ENCODE measurements around the gene PPFIBP2.

Gene PPFIBP2

GRCh38 chr11:7671347-7672215 is 157.8 kb downstream of the PPFIBP2 start:
- FAIRE-seq = no peak

DNA sequence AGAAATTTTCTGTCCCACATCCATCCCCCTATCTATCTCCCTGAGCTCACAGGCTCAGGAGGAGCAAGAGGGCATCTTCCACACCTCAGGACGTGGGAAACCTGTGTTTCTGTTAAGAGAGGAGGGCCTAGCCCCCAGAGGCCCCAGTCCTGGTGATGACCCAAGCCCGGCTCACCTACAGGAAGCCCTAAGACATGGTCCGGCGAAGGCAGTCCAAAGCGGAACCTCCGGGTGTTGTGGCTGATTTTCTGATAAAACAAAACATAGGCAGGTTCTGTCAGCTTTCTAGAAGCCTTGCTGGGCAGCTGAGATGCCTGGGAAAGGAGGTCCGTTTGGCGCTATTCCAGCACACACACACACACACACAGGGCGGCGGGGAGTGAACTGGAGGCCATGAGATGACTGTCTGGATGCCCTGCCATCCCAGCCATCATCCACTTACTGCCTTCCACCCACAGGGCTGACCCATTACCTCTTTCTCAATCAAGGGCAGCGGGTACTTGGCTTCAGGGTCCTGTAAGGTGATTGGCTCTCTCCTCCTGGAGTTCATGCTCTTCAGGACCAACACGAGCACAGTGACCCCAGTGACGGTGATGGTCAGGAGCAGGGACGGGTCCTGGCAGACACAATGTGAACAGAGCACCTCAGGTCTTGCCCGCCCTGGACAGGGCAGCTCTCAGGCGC is 158.6 kb downstream of the PPFIBP2 start:
- no peak for FAIRE-seq

DNA sequence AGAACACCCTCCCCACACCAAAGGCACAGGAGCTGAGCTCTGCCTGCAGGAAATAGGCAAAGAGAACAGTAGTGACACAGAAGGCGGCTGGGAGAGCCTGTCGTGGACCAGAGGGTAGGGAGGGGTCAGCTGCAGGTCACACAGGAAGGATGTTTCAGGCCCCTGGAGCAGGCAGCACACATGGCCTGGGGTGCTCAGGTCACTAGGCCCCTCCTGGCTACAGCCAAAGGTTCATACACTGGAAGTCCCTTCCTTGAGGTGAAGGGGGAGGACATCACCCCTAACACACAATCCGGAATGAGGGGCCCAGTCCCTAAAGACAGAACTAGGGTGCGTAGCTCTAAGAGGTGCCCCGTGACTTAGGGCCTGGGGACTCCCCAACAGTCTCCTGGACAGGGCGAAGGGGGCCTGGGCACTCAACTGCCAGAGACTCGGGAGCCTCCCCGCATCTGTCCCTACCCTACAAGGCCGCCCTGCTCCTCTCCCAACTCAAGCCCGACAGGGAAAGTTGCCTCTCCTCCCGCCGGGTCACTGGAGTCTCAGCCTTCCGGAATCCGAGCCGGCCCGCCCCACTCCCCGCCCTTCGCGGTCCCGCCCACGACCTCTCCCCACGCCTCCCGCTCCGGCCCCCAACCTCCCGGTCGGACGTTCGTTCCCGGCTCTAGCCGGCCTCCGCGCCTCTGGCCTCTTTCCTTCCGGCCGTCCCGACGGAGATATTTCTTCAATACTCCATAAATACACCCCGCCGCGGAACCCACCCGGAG is 159.3 kb downstream of the PPFIBP2 start, which contains the start of gene CYB5R2:
Gene CYB5R2, minus strand, starts transcription at position 541 of the 764 bp plus-strand sequence. CDS start 675 bp downstream, outside the sequence.
- FAIRE-seq = no peak

GRCh38 chr11:7673724-7674434 is 160.1 kb downstream of the PPFIBP2 start:
- FAIRE-seq = no peak

- FAIRE-seq = no peak
Measured at GRCh38 chr11:7675631-7676030, 161.8 kb downstream of the PPFIBP2 start.

GRCh38 chr11:7677071-7677470 is 163.3 kb downstream of the PPFIBP2 start:
- no peak for FAIRE-seq

DNA sequence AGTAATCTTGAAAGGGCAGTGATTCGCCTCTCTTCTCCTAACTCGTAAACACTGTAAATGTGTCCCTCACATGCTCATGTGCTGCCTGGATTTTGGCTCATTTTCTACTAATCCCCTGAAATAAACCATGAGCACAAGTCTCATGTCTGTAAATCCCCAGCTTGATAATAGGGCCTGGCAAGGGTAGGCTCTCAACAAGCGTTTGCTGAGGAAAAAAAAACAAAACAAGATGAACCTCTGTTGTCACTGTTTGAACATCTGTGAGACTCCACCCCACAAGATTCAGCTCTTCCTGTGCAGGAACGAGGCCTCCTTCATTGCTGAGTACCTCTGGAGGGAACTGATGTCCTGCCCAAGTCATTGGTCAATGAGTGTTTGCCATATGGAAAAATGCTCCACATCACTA is 164.0 kb downstream of the PPFIBP2 start:
- no peak for FAIRE-seq

DNA sequence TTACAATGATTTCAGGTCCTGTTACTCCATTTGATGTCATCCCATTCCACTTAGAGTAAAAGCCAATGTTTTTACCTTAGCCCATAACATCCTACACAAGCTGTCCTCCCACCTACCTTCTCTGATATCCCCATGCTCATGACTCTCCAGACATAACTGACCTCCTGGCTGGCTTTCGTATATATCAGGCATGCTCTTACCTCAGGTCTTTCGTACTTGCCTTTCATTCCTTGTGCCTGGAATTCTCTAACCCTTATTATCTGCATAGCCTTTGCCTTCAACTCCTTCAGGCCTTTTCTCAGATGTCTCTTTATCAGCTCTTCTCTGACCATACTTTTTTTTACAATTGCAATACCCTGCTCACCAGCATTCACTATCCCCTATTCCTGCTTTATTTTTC is 169.8 kb downstream of the PPFIBP2 start:
- no peak for FAIRE-seq

DNA sequence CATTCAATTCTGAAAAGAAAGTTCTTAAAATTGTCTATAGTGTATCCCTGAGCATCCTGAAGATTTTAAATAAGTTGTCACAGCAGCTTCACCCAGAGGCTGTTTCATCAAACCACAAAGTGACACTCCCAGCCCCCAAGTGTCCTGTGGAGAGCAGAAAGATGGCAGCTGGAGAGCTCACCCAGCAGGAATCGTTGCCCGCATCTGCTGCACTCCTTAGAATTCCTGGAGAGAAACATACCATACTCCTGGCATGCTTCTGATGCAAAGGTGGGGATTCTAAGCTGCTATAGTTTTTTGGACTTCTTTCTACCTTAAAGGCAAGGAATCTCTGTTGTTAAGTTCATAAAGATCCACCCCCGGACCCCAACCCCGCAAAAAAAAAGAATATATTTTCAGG is 173.0 kb downstream of the PPFIBP2 start:
- no peak for FAIRE-seq

DNA sequence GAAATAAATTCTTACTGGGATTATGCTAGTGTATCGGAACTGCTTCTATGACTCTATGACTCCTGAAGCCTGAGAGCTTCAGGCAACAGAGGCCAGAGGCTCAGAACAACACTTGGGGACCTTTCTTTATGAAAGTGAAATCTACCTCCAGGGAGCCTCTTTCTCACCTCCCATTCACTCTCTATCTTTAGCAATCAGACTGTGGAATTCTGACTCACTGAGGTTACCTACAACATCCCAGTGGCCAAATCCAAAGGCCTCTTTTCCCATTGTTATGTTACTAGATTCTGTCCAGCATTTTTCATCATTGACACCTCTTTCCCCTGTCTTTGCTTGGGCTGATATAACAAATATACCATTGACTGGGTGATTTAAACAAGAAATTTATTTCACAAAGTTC is 173.6 kb downstream of the PPFIBP2 start:
- no peak for FAIRE-seq

DNA sequence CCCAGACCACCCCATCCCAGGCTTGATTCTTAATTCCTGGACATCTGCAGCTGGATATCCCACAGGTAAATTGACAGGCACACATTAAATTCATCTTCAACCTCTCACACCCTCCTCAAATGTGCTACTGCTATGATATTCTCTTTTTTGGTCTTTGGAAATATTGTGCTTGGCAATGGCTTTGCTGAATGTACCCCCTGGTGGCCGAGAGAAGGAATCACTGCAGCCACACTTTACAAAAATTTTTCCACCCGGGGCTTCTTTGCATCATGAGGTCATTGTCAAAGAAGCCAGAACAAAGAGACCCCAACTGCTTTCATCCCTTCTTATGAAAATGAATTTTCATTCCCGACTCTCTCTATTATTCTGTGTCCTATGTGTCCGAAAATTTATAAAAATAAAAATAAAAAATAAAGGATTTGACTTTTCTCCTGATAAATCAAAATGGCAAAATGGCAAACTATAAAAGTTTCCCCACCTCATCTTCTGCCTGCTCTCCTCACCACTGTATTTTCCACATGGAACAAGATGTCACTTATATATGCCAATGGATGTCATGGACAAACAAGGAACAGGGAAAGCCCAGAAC is 174.5 kb downstream of the PPFIBP2 start:
- FAIRE-seq = peak; percentile 4

- FAIRE-seq = no peak
Measured at GRCh38 chr11:7689239-7689638, 175.4 kb downstream of the PPFIBP2 start.

DNA sequence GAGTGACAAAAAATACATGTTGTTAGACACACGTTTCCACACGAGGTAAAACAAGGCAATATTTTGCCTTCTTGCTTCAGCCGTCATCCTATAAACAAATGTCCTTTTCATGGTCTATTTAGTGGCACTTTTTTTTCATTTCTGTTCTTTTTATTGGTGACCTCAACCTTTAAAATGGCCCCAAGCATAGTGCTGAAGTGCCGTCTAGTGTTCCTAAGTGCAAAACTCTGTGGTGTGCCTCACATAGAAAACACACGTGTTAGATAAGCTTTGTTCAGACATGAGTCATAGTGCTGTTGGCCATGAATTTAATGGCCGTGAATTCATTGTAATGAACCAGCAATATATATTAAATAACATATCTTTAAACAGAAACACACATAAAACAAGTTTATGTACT is 176.8 kb downstream of the PPFIBP2 start:
- no peak for FAIRE-seq

- no peak for FAIRE-seq
Measured at GRCh38 chr11:7691759-7692350, 178.1 kb downstream of the PPFIBP2 start.

DNA sequence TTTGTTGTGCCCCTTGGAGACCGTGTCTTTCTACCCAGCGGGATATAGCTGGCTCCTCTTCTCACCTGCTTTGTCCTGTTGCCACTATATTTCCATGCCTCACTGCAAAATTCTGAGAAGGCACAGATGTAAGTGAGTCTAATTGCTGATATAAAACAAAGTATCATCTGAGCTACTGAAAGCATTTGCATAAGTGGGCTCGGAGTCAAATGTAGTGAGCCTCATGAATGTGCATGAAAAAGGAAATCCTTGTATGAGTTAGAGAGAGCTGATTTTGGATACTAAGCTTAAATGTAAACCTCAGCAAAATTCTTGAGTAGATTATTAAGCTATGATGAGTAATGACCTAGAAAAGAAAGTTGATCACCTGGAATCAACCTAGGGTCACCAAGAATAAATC is 178.6 kb downstream of the PPFIBP2 start:
- no peak for FAIRE-seq

- FAIRE-seq = no peak
Measured at GRCh38 chr11:7694235-7694634, 180.4 kb downstream of the PPFIBP2 start.

- FAIRE-seq = no peak
Measured at GRCh38 chr11:7696424-7696823, 182.6 kb downstream of the PPFIBP2 start.
